ENCODE measurements around the gene CDC42SE2.
A peak's percentile ranks its signal among the peaks of the same experiment; 100 is the strongest.

Gene CDC42SE2

DNA sequence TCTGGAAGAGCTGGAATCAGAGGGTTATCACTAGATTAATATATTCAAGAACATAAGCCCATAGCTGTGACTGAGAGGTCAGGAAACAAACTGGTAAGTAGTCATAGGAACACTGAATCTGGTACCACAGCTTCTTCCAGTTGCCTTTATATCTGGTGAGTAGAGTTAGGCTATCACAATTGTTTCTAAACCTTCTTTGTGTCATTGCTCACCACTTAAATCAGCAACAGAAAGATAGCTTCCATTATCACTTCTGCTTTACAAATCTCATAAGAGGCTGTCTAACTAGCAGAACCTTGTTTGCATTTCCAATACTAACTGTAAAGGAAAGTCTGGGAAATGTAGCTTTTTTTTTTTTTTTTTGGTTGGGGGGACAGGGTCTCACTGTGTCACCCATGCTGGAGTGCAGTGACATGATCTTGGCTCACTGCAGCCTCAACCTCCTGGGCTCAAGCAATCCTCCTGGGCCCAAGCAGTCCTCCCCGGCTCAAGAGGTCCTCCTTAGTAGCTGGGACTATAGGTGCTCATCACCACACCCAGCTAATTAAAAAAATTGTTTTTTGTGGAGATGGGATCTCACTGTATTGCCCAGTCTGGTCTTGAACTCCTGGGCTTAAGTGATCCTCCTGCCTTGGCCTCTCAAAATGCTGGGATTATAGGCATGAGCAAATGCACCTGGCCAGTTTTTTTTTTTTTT is 22.0 kb downstream of the CDC42SE2 start:
- H3K9me3 ChIP-seq, result no peaks in the 10 kb centered on the region
- TF ChIP-seq, protein P1, sequence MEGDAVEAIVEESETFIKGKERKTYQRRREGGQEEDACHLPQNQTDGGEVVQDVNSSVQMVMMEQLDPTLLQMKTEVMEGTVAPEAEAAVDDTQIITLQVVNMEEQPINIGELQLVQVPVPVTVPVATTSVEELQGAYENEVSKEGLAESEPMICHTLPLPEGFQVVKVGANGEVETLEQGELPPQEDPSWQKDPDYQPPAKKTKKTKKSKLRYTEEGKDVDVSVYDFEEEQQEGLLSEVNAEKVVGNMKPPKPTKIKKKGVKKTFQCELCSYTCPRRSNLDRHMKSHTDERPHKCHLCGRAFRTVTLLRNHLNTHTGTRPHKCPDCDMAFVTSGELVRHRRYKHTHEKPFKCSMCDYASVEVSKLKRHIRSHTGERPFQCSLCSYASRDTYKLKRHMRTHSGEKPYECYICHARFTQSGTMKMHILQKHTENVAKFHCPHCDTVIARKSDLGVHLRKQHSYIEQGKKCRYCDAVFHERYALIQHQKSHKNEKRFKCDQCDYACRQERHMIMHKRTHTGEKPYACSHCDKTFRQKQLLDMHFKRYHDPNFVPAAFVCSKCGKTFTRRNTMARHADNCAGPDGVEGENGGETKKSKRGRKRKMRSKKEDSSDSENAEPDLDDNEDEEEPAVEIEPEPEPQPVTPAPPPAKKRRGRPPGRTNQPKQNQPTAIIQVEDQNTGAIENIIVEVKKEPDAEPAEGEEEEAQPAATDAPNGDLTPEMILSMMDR (IDR thresholded peaks at IDR 0.05), result no peak
- H3K27ac ChIP-seq, result peak overlapping the region; percentile 57
- peaks cover 23 to 24% of the 10 kb centered on the region in 2 experiments for H3K4me1 ChIP-seq (ENCODE audit: control insufficient read depth in 1 of 2, insufficient read depth in 1 of 2, low read depth in 1 of 2, low read length in 1 of 2)
- H3K4me3 ChIP-seq (ENCODE audit: low read depth in 1 of 2, low read length in 1 of 2), result no peak overlapping the region
- no peaks in the 10 kb centered on the region for H3K36me3 ChIP-seq
- H3K27me3 ChIP-seq, result no peaks in the 10 kb centered on the region

- H3K27ac ChIP-seq, result no peak overlapping the region
- no peak overlapping the region for H3K4me3 ChIP-seq (ENCODE audit: low read depth in 1 of 2, low read length in 1 of 2)
- H3K4me1 ChIP-seq (ENCODE audit: control insufficient read depth in 1 of 2, insufficient read depth in 1 of 2, low read depth in 1 of 2, low read length in 1 of 2), result peaks cover 18 to 19% of the 10 kb centered on the region in 2 experiments
- no peaks in the 10 kb centered on the region for H3K36me3 ChIP-seq
- TF ChIP-seq, protein P1 (IDR thresholded peaks at IDR 0.05), result no peak
- no peaks in the 10 kb centered on the region for H3K27me3 ChIP-seq
- H3K9me3 ChIP-seq, result no peaks in the 10 kb centered on the region
Observed at GRCh38 chr5:131286400-131286715, 22.5 kb downstream of the CDC42SE2 start.

DNA sequence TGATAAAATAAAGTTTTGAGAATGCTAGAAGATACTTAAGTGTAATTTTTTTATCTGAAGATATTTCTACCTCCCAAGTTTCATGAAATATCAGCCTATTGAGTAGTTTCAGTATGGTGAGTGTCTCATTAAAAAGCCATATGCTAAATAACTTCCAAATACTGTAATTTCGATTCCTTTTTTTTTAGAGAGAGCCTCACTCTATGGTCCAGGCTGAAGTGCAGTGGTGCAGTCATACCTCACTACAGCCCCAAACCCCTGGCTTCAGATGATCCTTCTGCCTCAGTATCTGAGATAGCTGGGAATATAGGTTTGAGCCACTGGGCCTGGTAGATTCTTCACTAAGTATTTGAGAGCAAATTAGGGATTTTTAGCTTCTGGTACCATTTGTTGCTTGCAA is 24.5 kb downstream of the CDC42SE2 start:
- Histone ChIP-seq H3K27me3 (no peaks in the 10 kb centered on the region), H3K27ac (peak overlapping the region; percentile 52), H3K4me3 (ENCODE audit: low read depth in 1 of 2, low read length in 1 of 2) (no peak overlapping the region), H3K36me3 (no peaks in the 10 kb centered on the region), H3K4me1 (ENCODE audit: control insufficient read depth in 1 of 2, insufficient read depth in 1 of 2, low read depth in 1 of 2, low read length in 1 of 2) (peaks cover 0 to 7% of the 10 kb centered on the region in 2 experiments), H3K9me3 (no peaks in the 10 kb centered on the region)
- TF ChIP-seq, protein P1 (IDR thresholded peaks at IDR 0.05), result no peak

- TF ChIP-seq, protein P1 (IDR thresholded peaks at IDR 0.05), result no peak
- H3K27ac ChIP-seq, result peak overlapping the region; percentile 32
- peaks cover 0 to 7% of the 10 kb centered on the region in 2 experiments for H3K4me1 ChIP-seq (ENCODE audit: control insufficient read depth in 1 of 2, insufficient read depth in 1 of 2, low read depth in 1 of 2, low read length in 1 of 2)
- H3K27me3 ChIP-seq, result no peaks in the 10 kb centered on the region
- H3K4me3 ChIP-seq (ENCODE audit: low read depth in 1 of 2, low read length in 1 of 2), result no peak overlapping the region
- H3K36me3 ChIP-seq, result no peaks in the 10 kb centered on the region
- no peaks in the 10 kb centered on the region for H3K9me3 ChIP-seq
Observed at GRCh38 chr5:131289738-131290137, 25.9 kb downstream of the CDC42SE2 start.

DNA sequence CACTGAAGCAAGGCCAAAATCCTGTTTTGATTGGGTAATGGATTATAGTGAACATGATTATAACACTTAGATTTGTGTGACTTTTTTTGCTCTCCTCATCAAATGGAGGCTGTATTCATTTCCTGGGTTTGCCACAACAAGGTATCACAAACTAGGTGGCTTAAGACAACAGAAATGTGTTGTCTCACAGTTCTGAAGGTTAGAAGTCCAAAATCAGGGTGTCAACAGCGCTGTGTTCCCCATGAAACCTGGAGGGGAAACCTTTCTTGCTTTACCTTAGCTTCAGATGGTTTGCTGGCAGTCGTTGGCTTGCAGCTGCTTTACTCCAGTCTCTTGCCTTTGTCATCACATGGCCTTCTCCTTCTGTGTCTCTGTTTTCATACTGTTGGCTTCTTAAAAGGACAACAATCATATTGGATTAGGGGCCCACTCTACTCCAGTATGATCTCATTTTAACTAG is 32.4 kb downstream of the CDC42SE2 start:
- Histone ChIP-seq H3K27me3 (no peaks in the 10 kb centered on the region), H3K4me3 (ENCODE audit: low read depth in 1 of 2, low read length in 1 of 2) (no peak overlapping the region), H3K36me3 (no peaks in the 10 kb centered on the region), H3K9me3 (no peaks in the 10 kb centered on the region), H3K27ac (peak overlapping the region; percentile 56), H3K4me1 (ENCODE audit: control insufficient read depth in 1 of 2, insufficient read depth in 1 of 2, low read depth in 1 of 2, low read length in 1 of 2) (no peaks in the 10 kb centered on the region)
- TF ChIP-seq, protein P1 (IDR thresholded peaks at IDR 0.05), result no peak
